Measurements from ENCODE around the gene KCNV2.

DNA sequence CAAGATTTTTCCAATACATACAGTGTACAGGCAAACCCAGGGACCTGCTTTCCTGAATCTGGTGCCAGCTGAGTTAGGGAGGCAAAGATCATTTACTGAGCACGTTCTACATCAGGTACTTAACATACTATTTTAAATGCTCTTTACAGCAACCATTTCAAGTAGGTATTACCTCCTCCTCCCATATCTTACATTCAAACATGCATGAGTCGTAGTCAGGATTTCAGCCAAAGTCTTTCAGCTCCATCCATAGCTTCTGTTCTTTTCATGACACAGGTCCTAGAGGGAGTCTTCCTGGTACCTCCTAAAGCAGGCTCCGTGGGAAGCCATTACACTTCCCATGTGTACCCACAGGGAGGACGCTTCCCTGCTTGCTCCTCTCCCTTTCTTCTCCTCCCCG, 11.7 kb downstream of the KCNV2 start:
- TF ChIP-seq, protein P1, sequence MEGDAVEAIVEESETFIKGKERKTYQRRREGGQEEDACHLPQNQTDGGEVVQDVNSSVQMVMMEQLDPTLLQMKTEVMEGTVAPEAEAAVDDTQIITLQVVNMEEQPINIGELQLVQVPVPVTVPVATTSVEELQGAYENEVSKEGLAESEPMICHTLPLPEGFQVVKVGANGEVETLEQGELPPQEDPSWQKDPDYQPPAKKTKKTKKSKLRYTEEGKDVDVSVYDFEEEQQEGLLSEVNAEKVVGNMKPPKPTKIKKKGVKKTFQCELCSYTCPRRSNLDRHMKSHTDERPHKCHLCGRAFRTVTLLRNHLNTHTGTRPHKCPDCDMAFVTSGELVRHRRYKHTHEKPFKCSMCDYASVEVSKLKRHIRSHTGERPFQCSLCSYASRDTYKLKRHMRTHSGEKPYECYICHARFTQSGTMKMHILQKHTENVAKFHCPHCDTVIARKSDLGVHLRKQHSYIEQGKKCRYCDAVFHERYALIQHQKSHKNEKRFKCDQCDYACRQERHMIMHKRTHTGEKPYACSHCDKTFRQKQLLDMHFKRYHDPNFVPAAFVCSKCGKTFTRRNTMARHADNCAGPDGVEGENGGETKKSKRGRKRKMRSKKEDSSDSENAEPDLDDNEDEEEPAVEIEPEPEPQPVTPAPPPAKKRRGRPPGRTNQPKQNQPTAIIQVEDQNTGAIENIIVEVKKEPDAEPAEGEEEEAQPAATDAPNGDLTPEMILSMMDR (IDR thresholded peaks at IDR 0.05; ENCODE audit: low read depth, low read length, missing input control) = no peak
- TF ChIP-seq, protein P2, sequence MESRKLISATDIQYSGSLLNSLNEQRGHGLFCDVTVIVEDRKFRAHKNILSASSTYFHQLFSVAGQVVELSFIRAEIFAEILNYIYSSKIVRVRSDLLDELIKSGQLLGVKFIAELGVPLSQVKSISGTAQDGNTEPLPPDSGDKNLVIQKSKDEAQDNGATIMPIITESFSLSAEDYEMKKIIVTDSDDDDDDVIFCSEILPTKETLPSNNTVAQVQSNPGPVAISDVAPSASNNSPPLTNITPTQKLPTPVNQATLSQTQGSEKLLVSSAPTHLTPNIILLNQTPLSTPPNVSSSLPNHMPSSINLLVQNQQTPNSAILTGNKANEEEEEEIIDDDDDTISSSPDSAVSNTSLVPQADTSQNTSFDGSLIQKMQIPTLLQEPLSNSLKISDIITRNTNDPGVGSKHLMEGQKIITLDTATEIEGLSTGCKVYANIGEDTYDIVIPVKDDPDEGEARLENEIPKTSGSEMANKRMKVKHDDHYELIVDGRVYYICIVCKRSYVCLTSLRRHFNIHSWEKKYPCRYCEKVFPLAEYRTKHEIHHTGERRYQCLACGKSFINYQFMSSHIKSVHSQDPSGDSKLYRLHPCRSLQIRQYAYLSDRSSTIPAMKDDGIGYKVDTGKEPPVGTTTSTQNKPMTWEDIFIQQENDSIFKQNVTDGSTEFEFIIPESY (IDR thresholded peaks at IDR 0.05) = no peak
- TF ChIP-seq TAF1 (conservative IDR thresholded peaks at IDR 0.05) (no peak), GABPA (IDR thresholded peaks at IDR 0.05 in 1 of 2, conservative IDR thresholded peaks at IDR 0.05 in 1 of 2) (no peak)
- TF ChIP-seq, protein P3, sequence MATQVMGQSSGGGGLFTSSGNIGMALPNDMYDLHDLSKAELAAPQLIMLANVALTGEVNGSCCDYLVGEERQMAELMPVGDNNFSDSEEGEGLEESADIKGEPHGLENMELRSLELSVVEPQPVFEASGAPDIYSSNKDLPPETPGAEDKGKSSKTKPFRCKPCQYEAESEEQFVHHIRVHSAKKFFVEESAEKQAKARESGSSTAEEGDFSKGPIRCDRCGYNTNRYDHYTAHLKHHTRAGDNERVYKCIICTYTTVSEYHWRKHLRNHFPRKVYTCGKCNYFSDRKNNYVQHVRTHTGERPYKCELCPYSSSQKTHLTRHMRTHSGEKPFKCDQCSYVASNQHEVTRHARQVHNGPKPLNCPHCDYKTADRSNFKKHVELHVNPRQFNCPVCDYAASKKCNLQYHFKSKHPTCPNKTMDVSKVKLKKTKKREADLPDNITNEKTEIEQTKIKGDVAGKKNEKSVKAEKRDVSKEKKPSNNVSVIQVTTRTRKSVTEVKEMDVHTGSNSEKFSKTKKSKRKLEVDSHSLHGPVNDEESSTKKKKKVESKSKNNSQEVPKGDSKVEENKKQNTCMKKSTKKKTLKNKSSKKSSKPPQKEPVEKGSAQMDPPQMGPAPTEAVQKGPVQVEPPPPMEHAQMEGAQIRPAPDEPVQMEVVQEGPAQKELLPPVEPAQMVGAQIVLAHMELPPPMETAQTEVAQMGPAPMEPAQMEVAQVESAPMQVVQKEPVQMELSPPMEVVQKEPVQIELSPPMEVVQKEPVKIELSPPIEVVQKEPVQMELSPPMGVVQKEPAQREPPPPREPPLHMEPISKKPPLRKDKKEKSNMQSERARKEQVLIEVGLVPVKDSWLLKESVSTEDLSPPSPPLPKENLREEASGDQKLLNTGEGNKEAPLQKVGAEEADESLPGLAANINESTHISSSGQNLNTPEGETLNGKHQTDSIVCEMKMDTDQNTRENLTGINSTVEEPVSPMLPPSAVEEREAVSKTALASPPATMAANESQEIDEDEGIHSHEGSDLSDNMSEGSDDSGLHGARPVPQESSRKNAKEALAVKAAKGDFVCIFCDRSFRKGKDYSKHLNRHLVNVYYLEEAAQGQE (IDR thresholded peaks at IDR 0.05) = no peak

All from liver (tissue), 3 donors.